Fibroblast of the aortic adventitia (primary cell): ENCODE data around the gene LRCH1. TPM values are rescaled to one million over a fixed set of nuclear protein-coding genes. Genes with fewer than 3 reads are reported as not detected.

Source experiments
- DNase-seq: peaks from one replicate; pipeline ENCODE4 v3.0.0-alpha.2; 2010; ENCODE audit warnings: low read depth
- H3K4me3 ChIP-seq: 2 replicates; pipeline ENCODE4 v1.5.1; 2011; ENCODE audit warnings: low read depth, mild to moderate bottlenecking, control low read depth, low read length, moderate library complexity
- CTCF ChIP-seq: IDR thresholded peaks from 2 replicates; pipeline ENCODE4 v1.5.1; 2011; ENCODE audit warnings: mild to moderate bottlenecking, low read length, control low read depth, inconsistent platforms; ENCODE audit not compliant: insufficient read depth
- total RNA-seq: library from RNA; depleted of rRNA; stranded (reverse); fragments of >200 nt; gene quantifications from 2 replicates; pipeline ENCODE4 v1.2.3, GENCODE V29; 2012; ENCODE audit warnings: low replicate concordance

LRCH1 gene
- total RNA-seq, 1 donor: 9.5 TPM

- no peak overlapping the region for H3K4me3 ChIP-seq
- TF ChIP-seq CTCF: peak; percentile 1
- no peak for DNase-seq
Observed at GRCh38 chr13:46684287-46685001, 131.5 kb downstream of the LRCH1 start.

- DNase-seq: no peak
- H3K4me3 ChIP-seq: no peak overlapping the region
- no peak for TF ChIP-seq CTCF
Observed at GRCh38 chr13:46685006-46685730, 132.2 kb downstream of the LRCH1 start.

DNA sequence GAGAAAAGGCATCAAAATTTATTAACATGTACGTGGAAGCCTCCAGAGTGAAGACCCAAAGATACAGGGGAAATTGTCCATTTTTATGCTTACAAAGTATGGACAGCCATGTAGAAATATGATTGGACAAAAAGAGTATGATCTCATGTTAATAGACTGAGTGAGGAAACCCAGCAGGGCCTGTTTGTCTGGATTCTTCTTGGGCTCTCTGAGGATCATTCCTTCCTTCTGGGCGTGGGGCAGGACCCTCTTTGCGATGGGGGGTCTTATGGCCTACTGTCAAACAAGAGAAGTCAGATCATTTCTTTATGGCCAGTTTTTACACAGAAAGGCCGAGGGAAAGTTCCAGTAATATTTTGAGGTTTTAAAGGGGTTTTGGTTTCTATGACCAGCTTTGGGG, 133.2 kb downstream of the LRCH1 start:
- no peak overlapping the region for H3K4me3 ChIP-seq
- no peak for DNase-seq
- no peak for TF ChIP-seq CTCF

DNA sequence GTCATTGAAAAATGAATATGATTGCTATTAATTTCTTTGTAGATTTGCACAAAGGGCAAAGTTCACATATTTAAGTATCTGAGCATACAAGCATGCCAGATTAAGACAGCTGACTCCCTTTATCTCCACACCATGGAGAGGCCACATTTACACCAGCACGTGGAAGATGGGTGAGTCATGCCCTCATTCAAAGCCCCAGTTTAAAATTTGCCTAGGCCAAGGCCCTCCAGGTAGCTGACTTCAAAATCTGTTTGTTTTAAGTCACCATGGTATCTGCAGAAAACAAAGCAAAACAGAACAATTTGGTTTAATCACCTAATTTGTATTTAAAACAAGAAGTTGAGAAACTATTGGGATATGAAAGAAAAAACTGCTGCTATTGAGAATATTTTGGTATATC, 134.8 kb downstream of the LRCH1 start:
- no peak overlapping the region for H3K4me3 ChIP-seq
- peak; percentile 46 for DNase-seq
- TF ChIP-seq CTCF: no peak

DNA sequence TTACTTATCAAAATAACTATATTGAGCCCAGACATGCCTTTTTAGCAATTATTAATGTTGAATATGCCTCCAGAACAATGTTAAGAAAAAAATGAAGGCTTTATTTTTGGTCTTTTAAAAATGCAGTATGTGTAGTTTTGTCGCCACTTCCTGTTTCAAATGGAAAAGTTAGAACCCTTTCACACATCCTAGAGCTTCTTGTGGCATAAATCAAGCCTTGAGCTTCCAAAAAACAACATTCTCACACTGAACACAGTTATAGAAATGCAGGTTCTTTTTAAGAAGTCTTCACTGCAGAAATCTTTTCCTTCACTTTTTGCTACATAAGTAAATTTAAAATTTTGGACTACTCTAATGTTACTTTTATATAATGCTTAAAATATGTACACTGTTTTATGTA, 135.3 kb downstream of the LRCH1 start:
- no peak for DNase-seq
- no peak for TF ChIP-seq CTCF
- no peak overlapping the region for H3K4me3 ChIP-seq

DNA sequence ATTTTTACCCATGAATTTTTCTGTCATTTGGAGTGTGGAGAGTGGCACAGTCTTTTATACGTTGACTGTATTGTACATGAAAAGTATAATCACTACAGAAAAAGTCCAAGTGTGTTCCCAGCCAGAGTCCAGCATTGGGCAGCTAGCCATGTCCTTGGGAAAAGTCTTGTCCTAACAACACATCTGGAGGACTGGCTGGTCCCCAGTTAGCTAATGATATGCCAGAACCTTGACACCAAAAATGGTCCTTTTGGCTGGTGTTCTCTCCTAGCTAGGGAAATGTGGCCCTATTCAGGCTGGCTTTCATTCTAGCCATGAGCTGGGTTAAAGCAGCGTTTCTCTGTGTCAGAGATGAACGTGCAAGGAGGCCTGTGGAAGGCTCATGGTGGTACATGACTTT, 145.0 kb downstream of the LRCH1 start:
- no peak overlapping the region for H3K4me3 ChIP-seq
- no peak for DNase-seq
- TF ChIP-seq CTCF: no peak
